Measurements from ENCODE around the gene TSR3.
"Not testable (repeated sequence)": the region's sequence is repeated elsewhere in the genome, so short reads cannot be mapped to it uniquely, and the experiment has no call there.

GRCh38 chr16:1328136-1328535 lies 23.5 kb downstream of the TSR3 start:
- not testable (repeated sequence) for TF ChIP-seq CTCF, POLR2A (IDR thresholded peaks at IDR 0.05)

Measured in testis (tissue), 2 donors.